Lung microvascular endothelial cell (primary cell): ENCODE data around the gene TAF7L. TPM values are rescaled to one million over a fixed set of nuclear protein-coding genes. Genes with fewer than 3 reads are reported as not detected.
A peak's percentile ranks its signal among the peaks of the same experiment; 100 is the strongest.

Source experiments
- DNase-seq, 2 donors: peaks; one replicate each; pipeline versions ENCODE4 v3.0.0 to v3.0.0-alpha.2; 2010; ENCODE audit warnings: low read depth in 2 of 2
- total RNA-seq: library from RNA; depleted of rRNA; stranded (reverse); fragments of >200 nt; gene quantifications from 2 replicates; pipeline ENCODE4 v1.2.1, GENCODE V29; 2014

TAF7L gene
- total RNA-seq, 1 donor from 2014 or later: not detected

- DNase-seq: no peak
Observed at GRCh38 chrX:101223226-101223625, 67.9 kb downstream of the TAF7L start.

- no peak for DNase-seq
Observed at GRCh38 chrX:101220662-101221260, 70.4 kb downstream of the TAF7L start.

DNA sequence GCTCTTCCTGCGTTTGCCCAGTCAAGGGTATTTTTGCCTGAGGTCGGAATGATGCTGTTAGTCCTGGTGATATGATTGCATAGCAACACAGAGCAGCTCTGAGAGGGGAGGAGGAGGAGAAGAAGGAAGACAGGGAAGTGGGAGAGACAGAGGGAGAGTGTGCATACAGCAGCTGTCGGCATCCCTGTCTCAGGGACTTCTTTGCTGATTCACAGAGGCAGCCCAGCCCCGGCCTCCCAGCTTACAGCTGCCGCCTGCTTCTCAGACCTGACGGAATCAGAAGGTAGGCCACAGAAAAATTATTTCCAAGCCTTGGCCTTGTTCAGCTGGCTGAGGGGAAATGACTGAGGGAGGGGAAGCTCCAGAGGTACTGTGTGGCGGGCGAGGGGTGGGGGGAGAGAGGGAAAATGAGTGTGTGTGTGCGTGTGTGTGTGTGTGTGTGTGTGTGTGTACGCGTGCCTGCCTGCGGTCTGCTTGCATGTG is 71.2 kb downstream of the TAF7L start:
- peak; percentile 13 to 31 for DNase-seq

DNA sequence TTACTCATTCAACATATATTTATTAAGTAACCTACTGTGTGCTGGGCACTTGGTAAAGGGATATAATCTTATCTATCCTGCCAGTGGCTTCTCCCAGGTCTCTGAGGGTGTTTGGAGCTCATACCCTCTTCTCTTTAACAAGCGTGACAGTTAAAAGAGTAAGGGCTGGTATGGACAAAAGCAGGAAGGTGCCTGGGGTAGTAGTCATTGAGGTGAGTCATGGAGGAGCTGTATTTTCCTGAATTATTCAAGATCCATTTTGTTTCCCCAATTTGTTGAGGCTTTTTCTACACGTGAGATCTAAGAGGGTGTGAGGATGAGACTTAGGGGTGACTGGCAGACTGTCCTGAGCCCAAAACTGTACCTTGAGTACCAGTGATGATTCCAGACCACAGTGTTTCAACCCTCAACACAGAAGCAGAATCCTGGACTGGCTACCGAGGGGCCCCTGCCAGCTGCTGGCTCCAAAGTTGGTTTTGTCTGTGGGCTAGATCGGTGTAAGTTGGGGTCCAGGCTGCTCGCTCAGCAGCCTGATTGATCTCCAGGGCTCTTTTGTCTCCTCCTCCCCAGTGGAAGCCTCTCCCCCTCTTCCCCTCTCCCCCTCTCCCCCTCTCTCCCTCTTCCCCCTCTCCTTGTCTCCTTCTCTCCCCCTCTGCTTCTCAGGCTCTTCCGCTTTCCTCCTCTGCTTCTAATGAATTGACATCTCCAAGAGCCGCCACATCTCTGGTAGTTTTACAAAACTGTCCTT is 71.8 kb downstream of the TAF7L start, which contains the start of gene DRP2:
Gene DRP2, plus strand, starts transcription at position 671 of the 748 bp plus-strand sequence. CDS start 11,862 bp downstream, outside the sequence.
- DNase-seq: peak; percentile 12 to 63

Other genes with a start within 250 kb of the TAF7L start
- gene TRMT2B, start 239.2 kb downstream of the TAF7L start, total RNA-seq: 13.9 and 14.4 TPM in 2 replicates
- gene TMEM35A, start 212.5 kb downstream of the TAF7L start, total RNA-seq: 0.99 and 4.8 TPM in 2 replicates
- 4.2 and 10.9 TPM in 2 replicates for gene CENPI, start 193.1 kb downstream of the TAF7L start, total RNA-seq
- 0.22 TPM in 1 of 2 replicates, not detected in the other for gene DRP2, start 71.5 kb downstream of the TAF7L start, total RNA-seq
- gene TIMM8A, start 57.4 kb upstream of the TAF7L start, total RNA-seq: 2.2 and 2.6 TPM in 2 replicates
- not detected in 2 replicates for gene BTK, start 94.9 kb upstream of the TAF7L start, total RNA-seq
- 208 and 241 TPM in 2 replicates for gene RPL36A, start 99.7 kb upstream of the TAF7L start, total RNA-seq
- 16.9 and 19.2 TPM in 2 replicates for gene GLA, start 116.6 kb upstream of the TAF7L start, total RNA-seq
- gene HNRNPH2, start 116.9 kb upstream of the TAF7L start, total RNA-seq: 65.4 and 70.6 TPM in 2 replicates
- gene ARMCX4, start 194.1 kb upstream of the TAF7L start, total RNA-seq: 2.6 and 4.2 TPM in 2 replicates